ENCODE results near the gene KRTAP19-4.

GRCh38 chr21:30468900-30469714 is 27.9 kb downstream of the KRTAP19-4 start:
- TF ChIP-seq POLR2A (IDR thresholded peaks at IDR 0.05; ENCODE audit: low read length) (no peak), GATA1 (IDR thresholded peaks at IDR 0.05; ENCODE audit: low read depth, low read length) (no peak)
